ENCODE results near the gene LAMA2. TPM values are rescaled to one million over a fixed set of nuclear protein-coding genes. Genes with fewer than 3 reads are reported as not detected.

LAMA2 gene
- total and polyA plus RNA-seq, 5 donors = 28.7 to 176 (median 134) TPM

DNA sequence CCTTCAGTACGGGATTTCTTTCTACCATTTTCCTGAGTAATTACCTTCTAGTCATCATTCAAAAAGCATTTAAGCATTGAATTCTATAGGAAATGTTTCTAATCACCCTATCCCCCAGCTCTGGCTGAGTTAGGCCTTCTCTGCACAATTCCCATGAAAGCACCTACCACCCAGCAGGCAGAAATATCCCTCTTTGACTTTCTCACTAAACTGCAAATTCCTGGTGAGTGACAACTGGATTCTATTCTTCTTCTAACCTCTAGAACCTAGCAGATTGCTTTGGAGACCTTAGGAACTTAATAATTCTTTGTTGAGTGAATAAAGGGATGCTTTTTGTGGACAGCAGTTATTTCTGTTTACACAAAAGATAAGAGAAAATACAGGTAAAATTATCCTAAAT, 328.7 kb downstream of the LAMA2 start:
- Histone ChIP-seq H3K27ac (ENCODE audit: low read length) (no peak overlapping the region), H3K9me3 (ENCODE audit: control insufficient read depth, low read length) (no peaks in the 10 kb centered on the region), H3K4me3 (ENCODE audit: low read length) (no peak overlapping the region), H3K27me3 (ENCODE audit: control insufficient read depth, insufficient read depth) (no peaks in the 10 kb centered on the region), H3K4me1 (ENCODE audit: control insufficient read depth, insufficient read depth, low read length) (no peaks in the 10 kb centered on the region)
- intact Hi-C loops (cut with DNase I) = no loop called here
- WGBS = 89% methylated on average over 1 of the region's 1 CpG
- ATAC-seq (no peak), DNase-seq (no peak)

DNA sequence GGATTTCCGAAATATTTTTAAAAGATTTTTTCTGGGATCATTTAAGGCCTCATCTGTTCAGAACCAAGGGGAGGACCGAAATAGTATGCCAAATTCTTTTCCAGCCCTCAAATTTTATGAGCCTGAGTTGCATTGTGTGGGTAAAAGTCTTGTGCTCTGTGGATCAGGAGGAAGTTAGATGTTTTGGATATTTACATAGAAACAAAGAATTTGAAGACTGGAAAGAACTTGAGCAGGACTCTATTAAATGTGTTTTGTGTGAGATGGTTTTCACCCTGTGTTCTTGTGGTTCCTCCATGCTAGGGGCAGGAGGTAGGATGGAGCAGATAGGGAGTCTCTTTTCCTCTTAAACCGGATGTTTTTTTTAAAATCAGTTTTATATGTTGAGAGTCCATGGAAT, 329.1 kb downstream of the LAMA2 start:
- Histone ChIP-seq H3K27ac (ENCODE audit: low read length) (no peak overlapping the region), H3K4me3 (ENCODE audit: low read length) (no peak overlapping the region), H3K9me3 (ENCODE audit: control insufficient read depth, low read length) (no peaks in the 10 kb centered on the region), H3K4me1 (ENCODE audit: control insufficient read depth, insufficient read depth, low read length) (no peaks in the 10 kb centered on the region), H3K27me3 (ENCODE audit: control insufficient read depth, insufficient read depth) (no peaks in the 10 kb centered on the region)
- WGBS = 57% methylated on average over 3 of the region's 3 CpGs
- no peak for DNase-seq
- intact Hi-C loops (cut with DNase I) = no loop called here
- ATAC-seq = no peak

DNA sequence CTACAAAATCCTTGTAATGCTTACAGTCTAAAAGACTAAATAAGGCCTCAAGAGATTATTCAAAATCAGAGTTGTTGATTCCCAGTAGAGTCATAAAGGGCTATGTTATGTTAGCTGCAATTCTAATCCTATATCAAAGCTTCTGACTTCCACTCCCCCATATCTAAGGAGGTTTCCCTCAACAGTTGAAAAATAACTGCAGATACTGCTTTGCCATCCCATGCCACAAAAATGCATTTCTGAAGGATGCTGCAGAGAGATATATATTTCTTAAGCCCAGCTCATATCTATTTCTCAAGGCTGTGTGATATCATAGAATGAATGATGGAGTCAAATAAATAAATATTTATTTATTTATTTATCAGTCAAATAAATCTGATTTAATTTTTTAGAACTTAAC, 332.3 kb downstream of the LAMA2 start:
- ATAC-seq (no peak), DNase-seq (no peak)
- Histone ChIP-seq H3K4me3 (ENCODE audit: low read length) (no peak overlapping the region), H3K27me3 (ENCODE audit: control insufficient read depth, insufficient read depth) (no peaks in the 10 kb centered on the region), H3K4me1 (ENCODE audit: control insufficient read depth, insufficient read depth, low read length) (no peaks in the 10 kb centered on the region), H3K9me3 (ENCODE audit: control insufficient read depth, low read length) (no peaks in the 10 kb centered on the region), H3K27ac (ENCODE audit: low read length) (no peak overlapping the region)
- intact Hi-C loops (cut with DNase I) = no loop called here

DNA sequence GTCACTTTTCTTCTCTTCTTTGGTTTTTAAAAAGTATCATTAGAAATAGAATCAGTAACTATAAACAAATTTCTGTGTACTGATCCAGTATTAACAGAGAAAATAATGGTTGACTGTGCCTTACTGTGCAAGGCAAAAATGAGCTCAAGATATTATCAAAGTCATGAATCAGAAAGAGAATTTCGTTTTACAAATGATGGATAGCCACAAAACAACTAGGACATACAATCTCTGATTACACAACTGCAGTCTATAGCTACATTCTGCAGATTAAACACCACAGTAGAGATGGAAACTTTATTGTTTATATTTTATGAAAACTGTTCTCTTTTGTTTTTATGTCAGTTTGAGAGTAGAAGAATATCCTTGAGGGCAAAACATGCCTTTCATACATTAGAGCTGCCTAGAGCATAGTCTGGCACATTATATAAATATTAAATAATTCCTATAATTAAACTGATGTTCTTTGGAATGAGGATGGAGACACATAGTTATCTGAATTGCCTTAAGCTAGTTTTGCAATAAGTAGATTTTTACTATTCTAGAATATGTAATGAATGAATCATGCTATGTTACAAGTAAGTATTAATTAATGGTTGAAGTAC, 333.1 kb downstream of the LAMA2 start:
- Histone ChIP-seq H3K4me3 (ENCODE audit: low read length) (no peak overlapping the region), H3K27ac (ENCODE audit: low read length) (no peak overlapping the region), H3K27me3 (ENCODE audit: control insufficient read depth, insufficient read depth) (no peaks in the 10 kb centered on the region), H3K4me1 (ENCODE audit: control insufficient read depth, insufficient read depth, low read length) (no peaks in the 10 kb centered on the region), H3K9me3 (ENCODE audit: control insufficient read depth, low read length) (no peaks in the 10 kb centered on the region)
- intact Hi-C loops (cut with DNase I) = no loop called here
- 48% methylated on average over 1 of the region's 1 CpG for WGBS
- ATAC-seq (no peak), DNase-seq (no peak)

DNA sequence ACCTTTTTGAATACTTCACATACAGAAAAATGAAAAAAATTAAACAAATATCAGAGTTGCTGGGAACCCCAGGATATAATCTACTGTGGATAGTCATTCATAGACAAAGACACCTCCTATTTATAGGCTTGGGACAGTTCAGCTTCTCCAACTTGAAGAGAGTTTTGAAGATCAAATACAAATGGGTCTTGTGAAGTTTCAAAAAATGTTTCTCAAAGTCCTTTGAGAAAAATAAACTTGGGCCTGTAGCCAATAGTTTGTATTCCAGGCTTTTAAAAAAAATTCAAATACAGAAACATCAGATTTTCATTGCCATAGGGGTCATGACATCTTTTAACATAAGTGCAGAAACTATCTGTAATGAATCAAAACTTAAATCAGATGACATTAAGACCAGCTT, 334.8 kb downstream of the LAMA2 start:
- H3K27me3 ChIP-seq (ENCODE audit: control insufficient read depth, insufficient read depth) = no peaks in the 10 kb centered on the region
- no peaks in the 10 kb centered on the region for H3K4me1 ChIP-seq (ENCODE audit: control insufficient read depth, insufficient read depth, low read length)
- no peak overlapping the region for H3K27ac ChIP-seq (ENCODE audit: low read length)
- H3K9me3 ChIP-seq (ENCODE audit: control insufficient read depth, low read length) = no peaks in the 10 kb centered on the region
- ATAC-seq (no peak), DNase-seq (no peak)
- intact Hi-C loops (cut with DNase I) = no loop called here
- no peak overlapping the region for H3K4me3 ChIP-seq (ENCODE audit: low read length)

DNA sequence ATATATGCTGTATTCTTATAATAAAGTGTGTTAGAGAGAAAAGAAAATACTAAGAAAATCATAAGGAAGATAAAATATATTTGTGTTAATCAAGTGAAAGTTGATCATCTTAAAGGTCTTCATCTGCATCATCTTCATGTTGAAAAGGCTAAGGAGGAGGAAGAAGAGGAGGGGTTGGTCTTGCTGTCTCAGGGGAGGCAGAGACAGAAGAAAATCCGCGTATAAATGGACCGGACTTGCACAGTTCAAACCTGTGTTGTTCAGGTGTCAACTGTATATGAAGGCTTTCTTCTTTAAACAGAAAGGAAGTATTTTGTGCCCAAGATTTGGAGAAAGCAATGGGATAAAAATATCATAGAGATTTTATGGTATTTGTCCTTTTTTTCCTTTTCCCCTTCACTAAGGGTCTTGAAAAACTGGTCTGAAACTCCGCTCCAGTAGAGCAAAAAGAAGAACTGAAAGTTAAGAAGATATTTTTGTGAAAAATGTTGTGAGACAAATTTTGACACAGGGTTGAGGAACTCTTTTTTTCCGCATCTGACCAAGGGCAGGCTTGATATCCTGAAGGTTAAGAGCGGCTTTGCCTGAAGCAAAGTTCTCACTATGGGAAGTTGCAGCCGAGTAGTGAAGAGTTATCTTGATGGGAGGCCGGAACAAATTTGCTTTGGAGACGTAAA, 350.7 kb downstream of the LAMA2 start:
- no peaks in the 10 kb centered on the region for H3K4me1 ChIP-seq (ENCODE audit: control insufficient read depth, insufficient read depth, low read length)
- no peak overlapping the region for H3K4me3 ChIP-seq (ENCODE audit: low read length)
- WGBS = 94% methylated on average over 9 of the region's 9 CpGs
- DNase-seq = no peak
- intact Hi-C loops (cut with DNase I) = no loop called here
- H3K27me3 ChIP-seq (ENCODE audit: control insufficient read depth, insufficient read depth) = no peaks in the 10 kb centered on the region
- H3K27ac ChIP-seq (ENCODE audit: low read length) = no peak overlapping the region
- ATAC-seq = no peak
- no peaks in the 10 kb centered on the region for H3K9me3 ChIP-seq (ENCODE audit: control insufficient read depth, low read length)

DNA sequence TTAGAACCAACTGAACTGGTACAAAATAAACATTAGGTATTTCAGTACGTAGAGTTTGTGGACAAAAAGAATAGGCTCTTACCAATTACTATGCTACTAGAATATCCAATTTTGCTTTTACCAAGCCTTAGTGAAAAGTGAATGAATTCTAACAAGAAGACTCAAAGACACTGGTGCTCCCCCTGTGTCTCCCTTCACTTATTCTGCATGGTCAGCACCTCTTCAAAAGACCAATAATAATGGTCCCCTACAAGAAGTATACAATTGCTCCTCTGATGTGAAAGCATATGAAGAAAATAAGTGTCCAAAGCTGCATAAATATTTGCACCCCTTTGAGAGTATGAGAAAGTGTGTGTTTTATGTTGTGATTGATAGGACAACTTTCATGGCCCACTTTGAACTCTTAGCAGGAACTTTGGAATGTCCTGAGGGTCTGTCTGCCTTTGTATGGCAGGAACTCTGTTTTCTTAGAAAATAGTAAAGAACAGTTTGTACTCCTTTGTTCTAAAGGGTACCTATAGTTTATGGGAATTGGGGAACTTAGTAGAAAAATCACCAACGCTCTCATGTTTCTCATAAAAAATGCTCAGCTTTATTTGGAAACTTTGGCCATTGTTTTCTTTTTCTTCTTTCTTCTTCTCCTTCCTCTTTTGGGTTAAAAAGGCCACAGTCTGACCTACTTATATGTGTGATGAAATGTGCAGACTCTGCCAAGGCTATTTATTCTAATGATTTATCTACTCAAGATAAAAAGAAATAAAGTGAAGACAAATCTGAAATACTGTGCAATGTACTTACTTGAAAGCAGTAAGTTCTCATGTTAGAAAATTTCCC, 352.4 kb downstream of the LAMA2 start:
- ATAC-seq (peak; percentile 42 to 59), DNase-seq (no peak)
- intact Hi-C loops (cut with DNase I) = no loop called here
- Histone ChIP-seq H3K4me3 (ENCODE audit: low read length) (no peak overlapping the region), H3K27ac (ENCODE audit: low read length) (no peak overlapping the region), H3K9me3 (ENCODE audit: control insufficient read depth, low read length) (no peaks in the 10 kb centered on the region), H3K4me1 (ENCODE audit: control insufficient read depth, insufficient read depth, low read length) (no peaks in the 10 kb centered on the region), H3K27me3 (ENCODE audit: control insufficient read depth, insufficient read depth) (no peaks in the 10 kb centered on the region)
- WGBS = 43% methylated on average over 2 of the region's 2 CpGs

DNA sequence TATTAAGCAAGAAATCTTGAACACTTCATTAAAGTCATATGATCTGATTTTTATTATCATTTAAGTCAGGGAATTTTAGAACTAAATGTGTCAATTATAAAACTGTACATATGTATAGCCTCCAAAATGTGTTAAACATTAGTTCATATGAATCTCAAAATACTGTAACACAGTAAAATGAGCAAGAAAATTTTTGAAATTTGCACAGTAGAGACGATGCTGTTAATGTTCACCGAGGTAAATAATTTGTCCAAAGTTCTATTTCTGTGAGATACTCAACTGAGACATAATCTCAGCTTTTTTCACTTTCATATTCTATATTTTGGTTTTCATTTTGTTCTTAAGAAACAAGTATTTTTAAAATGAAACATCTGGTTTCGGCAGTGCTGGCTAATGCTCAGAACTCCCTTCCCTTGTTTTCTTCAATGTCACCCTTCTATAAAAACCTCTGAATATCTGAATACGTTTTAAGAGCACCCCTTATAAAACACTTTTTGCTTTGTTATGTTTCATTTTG, 353.1 kb downstream of the LAMA2 start:
- no peak for DNase-seq
- 32% methylated on average over 4 of the region's 4 CpGs for WGBS
- Histone ChIP-seq H3K27me3 (ENCODE audit: control insufficient read depth, insufficient read depth) (no peaks in the 10 kb centered on the region), H3K4me3 (ENCODE audit: low read length) (no peak overlapping the region), H3K27ac (ENCODE audit: low read length) (no peak overlapping the region), H3K9me3 (ENCODE audit: control insufficient read depth, low read length) (no peaks in the 10 kb centered on the region), H3K4me1 (ENCODE audit: control insufficient read depth, insufficient read depth, low read length) (no peaks in the 10 kb centered on the region)
- intact Hi-C loops (cut with DNase I) = no loop called here
- no peak for ATAC-seq

DNA sequence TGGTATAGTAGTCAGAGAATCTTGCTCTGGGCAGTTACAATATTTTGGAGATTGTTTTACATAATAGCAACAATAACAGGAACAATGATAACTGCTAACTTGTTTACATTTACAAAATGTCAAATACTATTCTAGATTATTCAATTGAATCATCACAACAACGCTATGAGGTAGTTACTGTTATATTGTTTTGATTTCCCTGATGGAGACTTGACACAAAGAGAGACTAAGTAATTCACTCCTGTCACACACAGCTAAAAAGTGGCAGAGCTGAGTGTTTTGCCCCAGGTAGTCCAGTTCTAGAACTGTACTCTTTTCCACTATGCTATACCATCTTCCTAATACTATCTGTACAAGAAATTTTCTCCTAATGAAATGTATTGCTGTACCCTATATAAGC, 356.1 kb downstream of the LAMA2 start:
- DNase-seq (no peak), ATAC-seq (no peak)
- 89% methylated on average over 1 of the region's 1 CpG for WGBS

DNA sequence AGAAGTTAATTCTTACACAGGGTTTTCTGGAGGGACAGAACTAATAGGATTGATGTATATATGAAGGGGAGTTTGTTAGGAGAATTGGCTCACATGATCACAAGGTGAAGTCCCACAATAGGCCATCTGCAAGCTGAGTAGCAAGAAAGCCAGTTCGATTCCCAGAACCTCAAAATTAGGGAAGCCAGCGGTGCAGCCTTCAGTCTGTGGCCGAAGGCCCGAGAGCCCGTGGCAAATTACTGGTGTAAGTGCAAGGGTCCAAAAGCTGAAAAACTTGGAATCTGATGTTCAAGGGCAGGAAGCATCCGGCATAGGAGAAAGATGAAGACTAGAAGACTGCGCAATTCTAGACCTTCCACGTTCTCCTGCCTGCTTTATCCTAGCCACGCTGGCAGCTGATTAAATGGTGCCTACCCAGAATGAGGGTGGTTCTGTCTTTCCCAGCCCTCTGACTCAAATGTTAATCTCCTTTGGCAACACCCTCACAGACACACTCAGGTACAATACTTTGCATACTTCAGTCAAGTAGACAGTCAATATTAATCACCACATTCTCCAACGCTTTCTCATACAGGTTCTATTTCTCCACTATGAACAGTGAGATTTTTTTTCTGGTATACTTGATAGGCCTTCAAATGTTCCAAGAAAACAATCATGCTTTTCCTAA, 357.0 kb downstream of the LAMA2 start:
- peak in 1 of 3 donors; percentile 19 for DNase-seq
- intact Hi-C loops (cut with DNase I) = no loop called here
- 93% methylated on average over 10 of the region's 10 CpGs for WGBS
- ATAC-seq = no peak
- Histone ChIP-seq H3K4me1 (ENCODE audit: control insufficient read depth, insufficient read depth, low read length) (no peaks in the 10 kb centered on the region), H3K9me3 (ENCODE audit: control insufficient read depth, low read length) (no peaks in the 10 kb centered on the region), H3K27me3 (ENCODE audit: control insufficient read depth, insufficient read depth) (no peaks in the 10 kb centered on the region), H3K4me3 (ENCODE audit: low read length) (no peak overlapping the region), H3K27ac (ENCODE audit: low read length) (no peak overlapping the region)

More for the DNA sequence above, 356.1 kb downstream of the LAMA2 start:
- no peaks in the 10 kb centered on the region for H3K4me1 ChIP-seq (ENCODE audit: control insufficient read depth, insufficient read depth, low read length)
- H3K4me3 ChIP-seq (ENCODE audit: low read length) = no peak overlapping the region
- intact Hi-C loops (cut with DNase I) = no loop called here
- H3K27ac ChIP-seq (ENCODE audit: low read length) = no peak overlapping the region
- H3K9me3 ChIP-seq (ENCODE audit: control insufficient read depth, low read length) = no peaks in the 10 kb centered on the region
- H3K27me3 ChIP-seq (ENCODE audit: control insufficient read depth, insufficient read depth) = no peaks in the 10 kb centered on the region

DNA sequence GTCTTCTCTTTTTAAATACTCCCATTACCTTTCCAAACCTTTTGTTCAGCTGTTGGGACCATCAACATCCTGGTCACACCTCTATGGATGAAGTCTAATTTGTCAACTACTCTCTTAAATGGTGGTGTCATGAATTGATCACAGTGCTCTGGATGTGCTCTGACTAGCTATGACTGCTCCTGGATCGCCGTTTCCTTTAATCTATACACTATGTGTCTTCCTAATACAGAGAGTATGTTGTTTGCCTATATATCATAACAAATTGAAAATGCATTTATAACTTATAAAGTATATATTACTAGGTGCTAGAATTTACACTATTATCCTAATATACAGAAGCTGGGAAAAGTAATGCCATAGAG, 357.5 kb downstream of the LAMA2 start:
- no peaks in the 10 kb centered on the region for H3K4me1 ChIP-seq (ENCODE audit: control insufficient read depth, insufficient read depth, low read length)
- ATAC-seq = no peak
- no peaks in the 10 kb centered on the region for H3K9me3 ChIP-seq (ENCODE audit: control insufficient read depth, low read length)
- no peak for DNase-seq
- no peak overlapping the region for H3K27ac ChIP-seq (ENCODE audit: low read length)
- H3K27me3 ChIP-seq (ENCODE audit: control insufficient read depth, insufficient read depth) = no peaks in the 10 kb centered on the region
- no peak overlapping the region for H3K4me3 ChIP-seq (ENCODE audit: low read length)
- WGBS = 93% methylated on average over 2 of the region's 2 CpGs
- intact Hi-C loops (cut with DNase I) = no loop called here

Data from right cardiac atrium (tissue), 5 donors.